Omental fat pad (tissue), 4 donors: ENCODE measurements around the gene ZFAND3. TPM values are rescaled to one million over a fixed set of nuclear protein-coding genes. Genes with fewer than 3 reads are reported as not detected.

ENCODE experiments used
- ATAC-seq: fragments of 150-250 bp; one replicate; pipeline ENCODE4 v1.9.1; 2016; ENCODE audit warnings: mild to moderate bottlenecking, moderate library complexity; ENCODE audit not compliant: low FRiP score
- DNase-seq: peaks from one replicate; pipeline ENCODE4 v3.0.0-alpha.2; 2019; ENCODE audit warnings: low spot score
- CTCF ChIP-seq, 3 donors: fragments of 450-650 bp; IDR thresholded peaks; one replicate each; pipeline ENCODE4 v1.5.1; 2016 to 2017; ENCODE audit warnings: antibody characterized with exemption in 3 of 3, mild to moderate bottlenecking in 3 of 3, moderate library complexity in 2 of 3
- total RNA-seq, 4 donors: library from RNA; depleted of rRNA; stranded (reverse); fragments of >200 nt; gene quantifications; one replicate each; pipeline ENCODE4 v1.1.0, GENCODE V29; 2016

The ZFAND3 gene
- total RNA-seq, 4 donors from 2014 or later, result 28.8 to 43.8 (median 38.0) TPM

DNA sequence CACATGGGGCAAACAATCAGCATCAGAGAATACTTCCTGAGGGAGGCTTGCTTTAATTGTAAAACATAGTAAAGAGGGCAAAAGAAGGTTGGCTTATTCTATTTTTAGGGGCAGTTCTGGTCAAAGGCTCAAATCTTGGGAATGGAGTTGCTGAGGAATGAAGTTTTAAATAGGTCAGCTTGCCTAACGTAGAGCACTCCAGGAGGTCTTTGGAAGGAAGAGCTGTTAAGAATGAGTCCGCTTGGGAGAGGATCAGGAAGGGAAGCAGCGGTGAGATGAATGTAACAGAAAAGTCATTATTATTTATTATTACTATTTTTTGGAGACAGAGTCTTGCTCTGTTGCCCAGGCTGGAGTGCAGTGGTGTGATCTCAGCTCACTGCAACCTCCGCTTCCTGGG, 108.7 kb downstream of the ZFAND3 start:
- DNase-seq (no peak), ATAC-seq (no peak)
- no peak for TF ChIP-seq CTCF (IDR thresholded peaks at IDR 0.05)

GRCh38 chr6:37930288-37930971, 110.9 kb downstream of the ZFAND3 start:
- DNase-seq (no peak), ATAC-seq (no peak)
- no peak for TF ChIP-seq CTCF (IDR thresholded peaks at IDR 0.05)

DNA sequence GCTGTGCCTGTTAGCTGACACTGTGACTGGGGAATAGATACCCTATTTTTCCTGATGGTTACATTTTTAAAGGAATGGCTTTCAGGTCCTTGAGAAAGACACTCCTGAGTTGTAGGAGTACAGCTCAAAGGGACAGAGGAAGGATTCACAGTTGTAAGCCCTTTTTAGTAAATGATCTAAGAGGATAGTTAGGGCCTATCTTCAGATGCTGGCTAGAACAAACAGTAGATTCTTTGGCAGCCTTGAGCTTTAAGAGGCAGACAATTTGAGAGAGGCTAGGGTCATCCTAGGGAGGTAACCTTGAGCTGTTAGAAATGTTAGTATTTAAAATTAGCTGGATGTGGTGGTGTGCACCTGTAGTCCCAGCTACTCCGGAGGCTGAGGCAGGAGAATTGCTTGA, 111.5 kb downstream of the ZFAND3 start:
- ATAC-seq, result no peak
- TF ChIP-seq CTCF (IDR thresholded peaks at IDR 0.05), result no peak
- DNase-seq, result no peak

DNA sequence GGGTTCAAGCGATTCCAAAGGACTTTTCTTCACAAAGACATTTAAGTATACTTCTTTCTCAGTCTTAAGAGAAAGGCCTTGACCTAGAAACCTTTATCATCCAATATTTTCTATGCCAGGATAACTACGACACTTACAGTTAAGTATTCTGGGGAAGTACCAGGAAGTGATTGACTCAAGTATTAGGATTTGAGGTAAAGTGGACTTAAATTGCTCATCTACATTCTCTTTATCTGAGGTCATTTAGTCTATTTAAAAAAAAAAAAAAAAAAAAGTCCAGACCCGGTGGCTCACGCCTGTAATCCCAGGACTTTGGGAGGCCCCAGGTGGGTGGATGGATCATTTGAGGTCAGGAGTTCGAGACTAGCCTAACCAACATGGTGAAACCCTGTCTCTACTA, 114.7 kb downstream of the ZFAND3 start:
- no peak for ATAC-seq
- DNase-seq, result no peak
- no peak for TF ChIP-seq CTCF (IDR thresholded peaks at IDR 0.05)

GRCh38 chr6:37936150-37936549, 116.6 kb downstream of the ZFAND3 start:
- DNase-seq, result no peak
- no peak for ATAC-seq
- TF ChIP-seq CTCF (IDR thresholded peaks at IDR 0.05), result no peak

- ATAC-seq, result no peak
Observed at GRCh38 chr6:37936906-37937305, 117.4 kb downstream of the ZFAND3 start.

More at GRCh38 chr6:37936906-37937305, 117.4 kb downstream of the ZFAND3 start:
- DNase-seq, result no peak
- no peak for TF ChIP-seq CTCF (IDR thresholded peaks at IDR 0.05)
